SU-DHL-6 (cell line): ENCODE measurements around the gene CLCF1.

Source experiments
- H2AFZ ChIP-seq: fragments of 200-600 bp; sonication (generic); 2 replicates; pipeline ENCODE4 v1.6.1; 2014; ENCODE audit warnings: low read depth, mild to moderate bottlenecking, moderate library complexity, mixed read lengths, antibody characterized with exemption, low read length; ENCODE audit not compliant: severe bottlenecking
- H3F3A ChIP-seq: fragments of 200-600 bp; shearing (Covaris generic); 2 replicates; pipeline ENCODE4 v1.6.0; 2016; ENCODE audit warnings: antibody characterized with exemption, mild to moderate bottlenecking; ENCODE audit not compliant: insufficient read depth
- H3K27ac ChIP-seq: fragments of 200-600 bp; sonication (generic); 2 replicates; pipeline ENCODE4 v1.5.1; 2016; ENCODE audit warnings: low read depth, mild to moderate bottlenecking, low read length, moderate library complexity, mixed read lengths
- H3K27me3 ChIP-seq: fragments of 200-600 bp; sonication (generic), shearing (Covaris generic); 2 replicates; pipeline ENCODE4 v1.6.0; 2014; ENCODE audit warnings: mild to moderate bottlenecking, low read length
- H3K36me3 ChIP-seq: fragments of 200-600 bp; sonication (generic); 2 replicates; pipeline ENCODE4 v1.6.1; 2014; ENCODE audit warnings: mild to moderate bottlenecking, low read length, mixed read lengths
- H3K4me2 ChIP-seq: fragments of 300-600, 200-600 bp; shearing (Covaris generic), sonication (generic); 2 replicates; pipeline ENCODE4 v1.6.0; 2014; ENCODE audit warnings: low read length, low read depth, mild to moderate bottlenecking; ENCODE audit not compliant: poor library complexity, severe bottlenecking
- H3K4me3 ChIP-seq: fragments of 200-600 bp; sonication (generic); 2 replicates; pipeline ENCODE4 v1.5.1; 2014; ENCODE audit warnings: antibody characterized with exemption, low read length, mild to moderate bottlenecking, mixed read lengths; ENCODE audit not compliant: insufficient read depth, poor library complexity, severe bottlenecking
- H3K79me2 ChIP-seq: fragments of 200-600 bp; sonication (generic); 2 replicates; pipeline ENCODE4 v1.6.1; 2014; ENCODE audit warnings: mild to moderate bottlenecking, low read length, moderate library complexity; ENCODE audit not compliant: insufficient read depth
- H3K9ac ChIP-seq: fragments of 200-600 bp; sonication (generic); 2 replicates; pipeline ENCODE4 v1.7.0; 2014; ENCODE audit warnings: mild to moderate bottlenecking, low read length
- H3K9me2 ChIP-seq: fragments of 200-600 bp; sonication (generic); replicated peaks from 2 replicates; pipeline ENCODE4 v1.6.1; 2014; ENCODE audit warnings: low read length; ENCODE audit not compliant: insufficient read depth
- H3K9me3 ChIP-seq: fragments of 200-600 bp; sonication (generic); 2 replicates; pipeline ENCODE4 v1.6.1; 2014; ENCODE audit warnings: low read length, mixed read lengths; ENCODE audit not compliant: insufficient read depth
- H4K20me1 ChIP-seq: fragments of 200-600 bp; sonication (generic); 2 replicates; pipeline ENCODE4 v1.6.1; 2014; ENCODE audit warnings: low read depth, mild to moderate bottlenecking, antibody characterized with exemption, low read length, moderate library complexity, mixed read lengths
- CTCF ChIP-seq: fragments of 200-600 bp; sonication (generic); IDR thresholded peaks from one replicate; pipeline ENCODE4 v1.5.1; 2017; ENCODE audit warnings: antibody characterized with exemption, mild to moderate bottlenecking, low read length, moderate library complexity; ENCODE audit not compliant: insufficient read depth, poor library complexity, severe bottlenecking
- EZH2phosphoT487 ChIP-seq: fragments of 200-600 bp; sonication (generic), shearing (Covaris generic); conservative IDR thresholded peaks from 2 replicates; pipeline ENCODE4 v1.6.1; 2018; ENCODE audit warnings: mild to moderate bottlenecking, antibody characterized with exemption, low read length, moderate library complexity, mixed read lengths

CLCF1 gene

GRCh38 chr11:67356387-67356863 is 17.0 kb downstream of the CLCF1 start:
- H3K4me3 ChIP-seq: peak overlapping the region; percentile 45
- H4K20me1 ChIP-seq: no peaks in the 10 kb centered on the region
- no peaks in the 10 kb centered on the region for H3K9me3 ChIP-seq
- peaks cover 24% of the 10 kb centered on the region for H3F3A ChIP-seq
- peak overlapping the region; percentile 30 for H2AFZ ChIP-seq
- H3K36me3 ChIP-seq: no peaks in the 10 kb centered on the region
- TF ChIP-seq CTCF (no peak), EZH2phosphoT487 (no peak)
- no peaks in the 10 kb centered on the region for H3K27me3 ChIP-seq
- H3K79me2 ChIP-seq: no peaks in the 10 kb centered on the region
- H3K4me2 ChIP-seq: peak overlapping the region; percentile 64
- no peaks in the 10 kb centered on the region for H3K9me2 ChIP-seq
- H3K9ac ChIP-seq: peak overlapping the region; percentile 64
- H3K27ac ChIP-seq: peak overlapping the region; percentile 96

- Histone ChIP-seq H3F3A (peaks cover 24% of the 10 kb centered on the region), H3K36me3 (no peaks in the 10 kb centered on the region), H3K4me3 (peak overlapping the region; percentile 45), H4K20me1 (no peaks in the 10 kb centered on the region), H3K4me2 (peak overlapping the region; percentile 64), H3K9ac (peak overlapping the region; percentile 64), H3K27me3 (no peaks in the 10 kb centered on the region), H3K9me2 (no peaks in the 10 kb centered on the region), H3K27ac (peak overlapping the region; percentile 96), H3K9me3 (no peaks in the 10 kb centered on the region), H3K79me2 (no peaks in the 10 kb centered on the region), H2AFZ (no peak overlapping the region)
- TF ChIP-seq CTCF (no peak), EZH2phosphoT487 (no peak)
Observed at GRCh38 chr11:67355794-67356386, 17.5 kb downstream of the CLCF1 start.

GRCh38 chr11:67355023-67355793 is 18.2 kb downstream of the CLCF1 start:
- no peak overlapping the region for H3K4me3 ChIP-seq
- TF ChIP-seq EZH2phosphoT487: no peak
- no peak for TF ChIP-seq CTCF
- H3K9ac ChIP-seq: peak overlapping the region; percentile 64; the same call in 1 of the 2 replicates
- no peak overlapping the region for H2AFZ ChIP-seq
- no peaks in the 10 kb centered on the region for H3K36me3 ChIP-seq
- H3K79me2 ChIP-seq: no peaks in the 10 kb centered on the region
- peak overlapping the region; percentile 64 for H3K4me2 ChIP-seq
- no peaks in the 10 kb centered on the region for H3K9me2 ChIP-seq
- H3K9me3 ChIP-seq: no peaks in the 10 kb centered on the region
- H4K20me1 ChIP-seq: no peaks in the 10 kb centered on the region
- H3K27me3 ChIP-seq: no peaks in the 10 kb centered on the region
- H3F3A ChIP-seq: peaks cover 24% of the 10 kb centered on the region
- peak overlapping the region; percentile 96 for H3K27ac ChIP-seq
